ENCODE data around the gene TFB2M.

The TFB2M gene

GRCh38 chr1:246550402-246550801, 15.7 kb downstream of the TFB2M start:
- DNase-seq = no peak

GRCh38 chr1:246549665-246550064, 16.4 kb downstream of the TFB2M start:
- no peak for DNase-seq

- DNase-seq = no peak
Observed at GRCh38 chr1:246544001-246544400, 22.1 kb downstream of the TFB2M start.

- DNase-seq = no peak
Observed at GRCh38 chr1:246540738-246541491, 25.1 kb downstream of the TFB2M start.

GRCh38 chr1:246537887-246538286, 28.2 kb downstream of the TFB2M start:
- no peak for DNase-seq

- no peak for DNase-seq
Observed at GRCh38 chr1:246537441-246537840, 28.6 kb downstream of the TFB2M start.

DNA sequence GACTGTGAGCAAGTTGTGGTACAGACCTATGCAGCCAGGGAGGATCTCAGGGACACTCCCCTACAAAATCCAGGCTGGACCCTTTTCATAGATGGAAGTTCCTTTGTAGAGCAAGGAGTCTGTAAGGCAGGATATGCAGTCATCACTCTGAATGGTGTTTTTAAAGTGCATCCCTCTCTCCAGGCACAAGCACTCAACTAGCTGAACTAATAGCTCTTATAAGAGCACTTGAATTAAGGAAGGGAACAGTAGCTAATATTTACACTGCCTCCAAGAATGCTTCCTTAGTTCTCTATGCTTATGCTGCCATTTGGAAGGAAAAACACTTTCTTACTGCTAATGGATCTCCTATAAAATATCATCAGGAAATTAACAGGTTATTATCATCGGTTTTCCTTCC, 31.9 kb downstream of the TFB2M start:
- no peak for DNase-seq

- no peak for DNase-seq
Observed at GRCh38 chr1:246533371-246533905, 32.6 kb downstream of the TFB2M start.

- DNase-seq = no peak
Observed at GRCh38 chr1:246532519-246532918, 33.5 kb downstream of the TFB2M start.

DNA sequence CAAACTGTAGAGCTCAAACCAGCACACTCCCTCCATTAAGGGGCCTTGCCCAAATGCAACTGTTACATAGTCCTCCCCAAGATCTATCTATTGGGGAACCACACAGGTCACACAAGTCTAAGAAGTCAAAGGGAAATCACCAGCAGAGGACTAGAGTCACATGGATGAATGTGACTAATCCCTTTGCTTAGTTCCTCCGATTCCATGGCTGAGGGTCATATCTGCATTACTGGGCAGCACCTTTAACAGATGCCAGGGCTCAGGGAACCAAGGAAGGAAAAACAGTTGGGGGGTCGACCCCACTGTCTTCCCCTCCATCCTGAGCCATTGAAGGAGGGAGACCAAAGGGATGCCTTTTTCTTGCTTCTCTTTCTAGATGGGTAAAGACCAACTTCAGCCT, 35.6 kb downstream of the TFB2M start:
- DNase-seq = no peak

DNA sequence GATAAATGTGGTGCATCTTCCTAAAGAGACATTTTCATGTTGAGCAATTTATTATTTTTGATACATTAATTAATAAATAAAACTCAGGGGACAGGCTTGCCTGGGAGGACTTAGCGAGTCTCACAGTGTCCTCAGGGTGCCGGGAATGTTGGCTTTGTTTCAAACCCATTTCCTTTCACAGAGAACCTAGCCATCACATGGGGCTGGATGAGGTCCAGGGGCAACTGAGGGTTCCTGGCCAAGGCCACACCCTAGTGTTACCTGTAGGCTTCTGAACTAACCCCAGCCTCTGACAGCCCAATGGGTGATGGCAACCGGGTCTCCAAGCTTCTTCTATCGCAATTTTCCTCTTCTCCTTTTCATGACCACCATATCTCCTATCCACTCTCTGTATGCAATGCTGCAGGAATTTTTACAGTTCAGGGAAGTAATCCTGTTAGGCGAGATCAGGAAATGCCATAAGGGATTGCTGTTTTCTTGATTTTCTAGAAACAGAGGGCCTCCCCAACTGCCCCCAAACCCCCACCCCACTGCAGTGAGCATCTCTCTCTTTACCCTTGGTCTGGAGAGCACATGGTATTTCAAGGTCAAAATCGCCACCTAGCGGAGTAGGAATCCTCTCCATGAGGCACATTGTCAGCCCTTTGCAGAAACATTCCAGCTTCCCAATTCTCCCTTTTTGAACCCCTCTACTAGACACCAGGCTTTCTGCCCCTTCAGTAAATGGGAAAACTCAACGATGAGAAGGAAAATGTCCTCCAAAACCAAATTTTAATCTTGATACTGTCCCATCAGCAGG, 36.9 kb downstream of the TFB2M start:
- DNase-seq = no peak

GRCh38 chr1:246527402-246528088, 38.5 kb downstream of the TFB2M start:
- DNase-seq = no peak

DNA sequence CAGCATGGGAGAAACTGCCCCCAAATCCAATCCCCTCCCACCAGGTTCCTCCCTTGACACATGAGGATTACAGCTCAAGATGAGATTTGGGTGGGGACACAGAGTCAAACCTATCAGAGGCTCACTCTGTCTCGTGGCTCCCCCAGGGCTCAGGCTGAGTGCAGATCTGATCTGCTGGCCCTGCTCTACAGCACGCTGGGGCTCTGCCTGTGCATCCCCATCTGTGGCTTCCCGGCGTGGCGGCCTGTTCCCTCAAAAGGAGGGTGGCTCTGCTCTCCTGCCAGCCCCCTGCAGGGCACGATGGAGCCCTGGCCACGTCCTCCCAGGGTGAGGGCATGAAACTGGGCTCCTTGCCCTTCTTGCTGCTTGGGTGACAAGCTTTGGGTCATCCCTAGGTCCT, 39.1 kb downstream of the TFB2M start:
- no peak for DNase-seq

DNA sequence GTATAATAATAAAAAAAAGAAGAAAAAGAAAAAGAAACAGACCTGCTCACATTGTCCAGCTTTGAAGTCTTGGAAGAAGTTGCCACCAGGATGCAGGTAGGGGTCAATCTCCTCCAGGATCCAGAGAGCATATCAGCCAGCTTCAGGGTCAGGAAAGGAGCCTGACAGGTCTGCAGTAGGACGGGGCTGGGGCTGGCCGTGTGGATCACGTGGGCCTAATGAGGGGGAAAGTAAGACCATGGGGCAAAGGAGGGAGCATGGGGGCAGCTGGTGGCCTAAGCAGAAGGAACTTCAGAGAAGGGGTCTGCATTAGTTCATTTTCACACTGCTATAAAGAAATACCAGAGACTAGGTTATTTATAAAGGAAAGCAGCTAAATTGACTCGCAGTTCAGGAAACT, 39.7 kb downstream of the TFB2M start:
- DNase-seq = no peak

GRCh38 chr1:246519514-246519913, 46.5 kb downstream of the TFB2M start:
- DNase-seq = no peak

- DNase-seq = no peak
Observed at GRCh38 chr1:246518456-246519205, 47.4 kb downstream of the TFB2M start.

- DNase-seq = no peak
Observed at GRCh38 chr1:246517391-246517790, 48.7 kb downstream of the TFB2M start.

DNA sequence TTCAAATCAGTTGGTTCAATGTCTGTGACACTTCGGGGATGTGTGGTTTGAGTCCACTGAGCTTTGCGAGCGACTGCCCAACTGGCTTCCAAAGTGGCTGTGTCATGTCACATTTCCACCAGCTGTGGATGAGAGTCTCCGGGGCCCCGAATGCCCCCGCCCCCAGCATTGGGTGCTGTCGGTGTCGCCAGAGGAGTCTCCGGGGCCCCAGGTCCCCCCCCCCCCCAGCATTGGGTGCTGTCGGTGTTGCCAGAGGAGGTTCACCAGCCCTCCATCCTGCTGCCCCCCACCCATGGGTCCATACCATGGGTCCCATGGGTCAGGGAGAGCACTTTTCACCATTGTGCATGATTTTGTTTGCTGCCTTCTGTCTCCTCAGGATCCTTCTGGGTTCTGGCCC, 49.9 kb downstream of the TFB2M start:
- no peak for DNase-seq

DNA sequence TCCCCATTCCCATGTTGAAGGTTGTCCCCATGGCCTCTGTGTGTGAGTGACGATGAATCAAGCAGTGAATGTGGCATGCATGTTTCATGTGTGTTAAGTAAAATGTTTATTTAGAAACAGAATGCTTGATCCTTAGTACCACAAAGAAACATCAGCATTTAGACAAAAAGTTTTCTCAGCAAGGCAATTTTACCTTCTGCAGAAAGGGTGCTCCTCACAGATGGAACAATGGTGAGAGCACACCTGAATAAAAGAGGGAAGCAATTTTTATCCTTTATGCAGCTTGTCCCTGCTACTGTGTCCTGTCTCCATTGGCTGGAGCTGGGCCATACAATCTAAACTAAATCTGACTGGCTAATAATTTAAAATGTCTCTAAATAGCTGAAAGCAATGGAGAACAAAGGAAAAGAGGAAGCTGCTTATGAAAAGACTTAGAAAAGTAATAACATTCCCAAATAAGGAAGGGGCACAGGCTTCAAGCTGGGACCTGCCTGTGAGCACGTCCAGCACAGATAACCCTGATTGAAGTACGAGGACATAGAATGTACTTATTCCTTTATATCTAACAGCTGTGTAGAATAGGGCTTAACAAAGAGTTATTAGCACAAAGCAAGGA, 50.6 kb downstream of the TFB2M start:
- no peak for DNase-seq

- DNase-seq = no peak
Observed at GRCh38 chr1:246513619-246514343, 52.3 kb downstream of the TFB2M start.

- no peak for DNase-seq
Observed at GRCh38 chr1:246513041-246513440, 53.0 kb downstream of the TFB2M start.

DNA sequence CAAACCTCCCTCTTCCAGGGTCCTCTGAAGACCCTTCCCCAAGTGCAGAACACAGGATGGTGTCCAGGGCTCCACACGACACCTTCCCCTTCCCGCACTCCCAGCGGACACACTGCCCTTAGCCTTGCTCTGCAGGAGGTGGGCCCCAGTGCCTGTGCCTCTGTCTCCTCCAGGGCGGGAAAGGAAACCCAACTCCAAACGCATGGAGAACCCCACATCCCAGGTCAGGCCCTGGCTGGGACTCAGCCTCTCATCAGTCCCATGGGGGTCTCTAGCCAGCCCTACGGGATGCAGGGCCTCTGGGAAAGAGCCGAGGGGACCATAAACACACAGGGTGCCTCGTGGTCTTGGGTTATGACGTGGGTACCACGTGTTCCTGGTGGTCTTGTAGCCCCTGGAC, 53.4 kb downstream of the TFB2M start:
- no peak for DNase-seq
